ENCODE results near the gene TMEM229B. TPM values are rescaled to one million over a fixed set of nuclear protein-coding genes. Genes with fewer than 3 reads are reported as not detected.

Gene TMEM229B
- polyA plus RNA-seq, 2 donors, result 0.26 to 0.28 TPM

GRCh38 chr14:67527756-67528155 lies 39.2 kb upstream of the TMEM229B start:
- H3K27ac ChIP-seq (ENCODE audit: low read depth in 2 of 2, low read length in 1 of 2), result no peak overlapping the region
- WGBS, 2 donors, result 87 to 92% methylated on average over 5 of the region's 5 CpGs
- H3K36me3 ChIP-seq (ENCODE audit: control insufficient read depth in 2 of 2, insufficient read depth in 2 of 2, low read length in 1 of 2), result no peaks in the 10 kb centered on the region
- no peak overlapping the region for H3K4me3 ChIP-seq (ENCODE audit: low read depth in 1 of 2, low read length in 2 of 2)
- H3K4me1 ChIP-seq (ENCODE audit: control insufficient read depth in 2 of 2, insufficient read depth in 2 of 2, low read length in 1 of 2), result peaks cover 0 to 5% of the 10 kb centered on the region in 2 donors
- no peaks in the 10 kb centered on the region for H3K9me3 ChIP-seq (ENCODE audit: control insufficient read depth in 2 of 2, insufficient read depth in 1 of 2, low read depth in 1 of 2, low read length in 1 of 2)
- no peaks in the 10 kb centered on the region for H3K27me3 ChIP-seq (ENCODE audit: control insufficient read depth in 1 of 2, insufficient read depth in 2 of 2, low read length in 2 of 2)

- no peak overlapping the region for H3K4me3 ChIP-seq (ENCODE audit: low read depth in 1 of 2, low read length in 2 of 2)
- 77 to 78% methylated on average over 8 of the region's 8 CpGs for WGBS, 2 donors
- H3K36me3 ChIP-seq (ENCODE audit: control insufficient read depth in 2 of 2, insufficient read depth in 2 of 2, low read length in 1 of 2), result no peaks in the 10 kb centered on the region
- no peaks in the 10 kb centered on the region for H3K27me3 ChIP-seq (ENCODE audit: control insufficient read depth in 1 of 2, insufficient read depth in 2 of 2, low read length in 2 of 2)
- H3K27ac ChIP-seq (ENCODE audit: low read depth in 2 of 2, low read length in 1 of 2), result no peak overlapping the region
- no peaks in the 10 kb centered on the region for H3K9me3 ChIP-seq (ENCODE audit: control insufficient read depth in 2 of 2, insufficient read depth in 1 of 2, low read depth in 1 of 2, low read length in 1 of 2)
- peaks cover 0 to 3% of the 10 kb centered on the region in 2 donors for H3K4me1 ChIP-seq (ENCODE audit: control insufficient read depth in 2 of 2, insufficient read depth in 2 of 2, low read length in 1 of 2)
Observed at GRCh38 chr14:67526676-67527459, 38.3 kb upstream of the TMEM229B start.

GRCh38 chr14:67526181-67526580 lies 37.7 kb upstream of the TMEM229B start:
- WGBS, 2 donors, result 60 to 65% methylated on average over 6 of the region's 6 CpGs

GRCh38 chr14:67525389-67525788 lies 36.9 kb upstream of the TMEM229B start:
- Histone ChIP-seq H3K27ac (ENCODE audit: low read depth in 2 of 2, low read length in 1 of 2) (no peak overlapping the region), H3K4me3 (ENCODE audit: low read depth in 1 of 2, low read length in 2 of 2) (no peak overlapping the region), H3K27me3 (ENCODE audit: control insufficient read depth in 1 of 2, insufficient read depth in 2 of 2, low read length in 2 of 2) (no peaks in the 10 kb centered on the region), H3K4me1 (ENCODE audit: control insufficient read depth in 2 of 2, insufficient read depth in 2 of 2, low read length in 1 of 2) (peaks cover 0 to 3% of the 10 kb centered on the region in 2 donors), H3K9me3 (ENCODE audit: control insufficient read depth in 2 of 2, insufficient read depth in 1 of 2, low read depth in 1 of 2, low read length in 1 of 2) (no peaks in the 10 kb centered on the region), H3K36me3 (ENCODE audit: control insufficient read depth in 2 of 2, insufficient read depth in 2 of 2, low read length in 1 of 2) (no peaks in the 10 kb centered on the region)
- 85 to 89% methylated on average over 4 of the region's 4 CpGs for whole genome bisulfite sequencing, 2 donors

More at GRCh38 chr14:67526181-67526580, 37.7 kb upstream of the TMEM229B start:
- Histone ChIP-seq H3K27me3 (ENCODE audit: control insufficient read depth in 1 of 2, insufficient read depth in 2 of 2, low read length in 2 of 2) (no peaks in the 10 kb centered on the region), H3K4me3 (ENCODE audit: low read depth in 1 of 2, low read length in 2 of 2) (no peak overlapping the region), H3K27ac (ENCODE audit: low read depth in 2 of 2, low read length in 1 of 2) (no peak overlapping the region), H3K9me3 (ENCODE audit: control insufficient read depth in 2 of 2, insufficient read depth in 1 of 2, low read depth in 1 of 2, low read length in 1 of 2) (no peaks in the 10 kb centered on the region), H3K36me3 (ENCODE audit: control insufficient read depth in 2 of 2, insufficient read depth in 2 of 2, low read length in 1 of 2) (no peaks in the 10 kb centered on the region), H3K4me1 (ENCODE audit: control insufficient read depth in 2 of 2, insufficient read depth in 2 of 2, low read length in 1 of 2) (peaks cover 0 to 3% of the 10 kb centered on the region in 2 donors)

- H3K9me3 ChIP-seq (ENCODE audit: control insufficient read depth in 2 of 2, insufficient read depth in 1 of 2, low read depth in 1 of 2, low read length in 1 of 2), result no peaks in the 10 kb centered on the region
- H3K36me3 ChIP-seq (ENCODE audit: control insufficient read depth in 2 of 2, insufficient read depth in 2 of 2, low read length in 1 of 2), result no peaks in the 10 kb centered on the region
- H3K27ac ChIP-seq (ENCODE audit: low read depth in 2 of 2, low read length in 1 of 2), result no peak overlapping the region
- H3K27me3 ChIP-seq (ENCODE audit: control insufficient read depth in 1 of 2, insufficient read depth in 2 of 2, low read length in 2 of 2), result no peaks in the 10 kb centered on the region
- peaks cover 0 to 3% of the 10 kb centered on the region in 2 donors for H3K4me1 ChIP-seq (ENCODE audit: control insufficient read depth in 2 of 2, insufficient read depth in 2 of 2, low read length in 1 of 2)
- no peak overlapping the region for H3K4me3 ChIP-seq (ENCODE audit: low read depth in 1 of 2, low read length in 2 of 2)
- 59 to 60% methylated on average over 3 of the region's 3 CpGs for WGBS, 2 donors
Observed at GRCh38 chr14:67524634-67524963, 36.1 kb upstream of the TMEM229B start.

DNA sequence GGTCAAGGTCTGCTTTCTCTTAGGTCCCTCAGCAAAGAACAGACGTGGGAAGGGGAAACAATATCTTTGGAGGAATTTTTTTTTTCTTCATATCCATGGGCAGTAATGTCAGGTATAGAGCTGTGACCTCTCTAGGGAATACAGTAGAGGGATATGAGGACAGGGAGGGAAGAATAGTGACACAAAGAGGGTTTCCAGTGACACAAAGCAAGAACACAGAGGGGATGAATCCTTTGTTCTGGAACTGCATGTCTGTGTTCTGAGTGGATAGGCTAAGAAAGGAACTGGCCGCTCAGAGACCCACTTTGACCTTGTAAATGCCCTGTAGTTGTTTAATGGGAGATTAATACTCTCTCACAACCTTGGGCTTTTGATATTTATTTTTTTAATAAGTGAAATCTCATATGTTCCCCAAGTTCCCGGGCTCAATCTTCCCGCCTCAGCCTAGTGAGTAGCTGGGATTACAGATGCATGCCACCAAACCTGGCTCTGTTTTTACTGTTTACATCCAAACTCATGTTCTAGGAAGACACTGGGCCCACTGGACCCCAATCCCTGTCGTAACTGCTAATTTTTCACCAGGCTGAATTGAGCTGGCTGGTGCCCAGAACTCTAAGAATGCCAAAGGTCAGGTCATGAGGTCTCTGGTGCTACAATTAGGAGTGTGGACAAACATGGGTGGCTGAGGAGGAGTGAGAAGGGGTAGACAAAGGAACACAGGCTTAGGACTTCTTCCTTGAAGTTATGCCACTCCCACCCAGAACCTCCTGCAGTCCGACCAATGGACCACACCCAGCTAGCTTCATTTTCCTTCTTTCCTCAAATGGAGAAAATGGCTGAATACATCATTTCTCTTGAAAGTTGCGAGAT lies 35.5 kb upstream of the TMEM229B start:
- Histone ChIP-seq H3K36me3 (ENCODE audit: control insufficient read depth in 2 of 2, insufficient read depth in 2 of 2, low read length in 1 of 2) (no peaks in the 10 kb centered on the region), H3K9me3 (ENCODE audit: control insufficient read depth in 2 of 2, insufficient read depth in 1 of 2, low read depth in 1 of 2, low read length in 1 of 2) (no peaks in the 10 kb centered on the region), H3K4me1 (ENCODE audit: control insufficient read depth in 2 of 2, insufficient read depth in 2 of 2, low read length in 1 of 2) (peaks cover 0 to 3% of the 10 kb centered on the region in 2 donors), H3K27me3 (ENCODE audit: control insufficient read depth in 1 of 2, insufficient read depth in 2 of 2, low read length in 2 of 2) (no peaks in the 10 kb centered on the region), H3K4me3 (ENCODE audit: low read depth in 1 of 2, low read length in 2 of 2) (no peak overlapping the region), H3K27ac (ENCODE audit: low read depth in 2 of 2, low read length in 1 of 2) (no peak overlapping the region)
- 62 to 69% methylated on average over 7 of the region's 7 CpGs for WGBS, 2 donors

- peaks cover 0 to 3% of the 10 kb centered on the region in 2 donors for H3K4me1 ChIP-seq (ENCODE audit: control insufficient read depth in 2 of 2, insufficient read depth in 2 of 2, low read length in 1 of 2)
- 51 to 59% methylated on average over 2 of the region's 2 CpGs for WGBS, 2 donors
- H3K27me3 ChIP-seq (ENCODE audit: control insufficient read depth in 1 of 2, insufficient read depth in 2 of 2, low read length in 2 of 2), result no peaks in the 10 kb centered on the region
Observed at GRCh38 chr14:67522270-67522669, 33.7 kb upstream of the TMEM229B start.

GRCh38 chr14:67520482-67520881 lies 32.0 kb upstream of the TMEM229B start:
- Histone ChIP-seq H3K27me3 (ENCODE audit: control insufficient read depth in 1 of 2, insufficient read depth in 2 of 2, low read length in 2 of 2) (no peaks in the 10 kb centered on the region), H3K4me3 (ENCODE audit: low read depth in 1 of 2, low read length in 2 of 2) (no peak overlapping the region), H3K27ac (ENCODE audit: low read depth in 2 of 2, low read length in 1 of 2) (no peak overlapping the region), H3K4me1 (ENCODE audit: control insufficient read depth in 2 of 2, insufficient read depth in 2 of 2, low read length in 1 of 2) (peaks cover 0 to 7% of the 10 kb centered on the region in 2 donors), H3K9me3 (ENCODE audit: control insufficient read depth in 2 of 2, insufficient read depth in 1 of 2, low read depth in 1 of 2, low read length in 1 of 2) (no peaks in the 10 kb centered on the region), H3K36me3 (ENCODE audit: control insufficient read depth in 2 of 2, insufficient read depth in 2 of 2, low read length in 1 of 2) (no peaks in the 10 kb centered on the region)
- WGBS, 2 donors, result 96 to 97% methylated on average over 1 of the region's 1 CpG

More at GRCh38 chr14:67522270-67522669, 33.7 kb upstream of the TMEM229B start:
- Histone ChIP-seq H3K27ac (ENCODE audit: low read depth in 2 of 2, low read length in 1 of 2) (no peak overlapping the region), H3K36me3 (ENCODE audit: control insufficient read depth in 2 of 2, insufficient read depth in 2 of 2, low read length in 1 of 2) (no peaks in the 10 kb centered on the region), H3K9me3 (ENCODE audit: control insufficient read depth in 2 of 2, insufficient read depth in 1 of 2, low read depth in 1 of 2, low read length in 1 of 2) (no peaks in the 10 kb centered on the region), H3K4me3 (ENCODE audit: low read depth in 1 of 2, low read length in 2 of 2) (no peak overlapping the region)

DNA sequence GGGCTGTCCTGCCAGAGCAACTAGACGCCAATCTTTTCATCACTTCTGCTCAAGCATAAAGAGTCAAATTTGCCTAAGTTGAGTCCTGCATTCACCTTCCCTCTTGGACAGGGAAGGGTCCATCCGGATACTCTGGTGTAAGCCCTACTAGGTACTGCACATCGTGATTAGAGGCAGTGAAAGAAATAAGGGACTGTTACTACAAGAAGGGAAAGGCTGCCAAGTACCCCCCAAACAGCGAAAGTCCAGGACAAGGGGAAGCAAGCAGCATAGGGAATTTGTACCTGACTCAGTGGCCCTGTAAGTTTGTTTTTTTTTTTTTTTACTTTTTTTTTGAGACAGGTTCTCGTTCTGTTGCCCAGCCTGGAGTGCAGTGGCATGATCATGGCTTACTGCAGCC lies 30.9 kb upstream of the TMEM229B start:
- Histone ChIP-seq H3K9me3 (ENCODE audit: control insufficient read depth in 2 of 2, insufficient read depth in 1 of 2, low read depth in 1 of 2, low read length in 1 of 2) (no peaks in the 10 kb centered on the region), H3K27me3 (ENCODE audit: control insufficient read depth in 1 of 2, insufficient read depth in 2 of 2, low read length in 2 of 2) (no peaks in the 10 kb centered on the region)
- 80 to 84% methylated on average over 5 of the region's 5 CpGs for WGBS, 2 donors

More for the DNA sequence above, 30.9 kb upstream of the TMEM229B start:
- H3K27ac ChIP-seq (ENCODE audit: low read depth in 2 of 2, low read length in 1 of 2), result no peak overlapping the region
- H3K4me1 ChIP-seq (ENCODE audit: control insufficient read depth in 2 of 2, insufficient read depth in 2 of 2, low read length in 1 of 2), result peaks cover 0 to 9% of the 10 kb centered on the region in 2 donors
- H3K4me3 ChIP-seq (ENCODE audit: low read depth in 1 of 2, low read length in 2 of 2), result no peak overlapping the region
- no peaks in the 10 kb centered on the region for H3K36me3 ChIP-seq (ENCODE audit: control insufficient read depth in 2 of 2, insufficient read depth in 2 of 2, low read length in 1 of 2)

All from esophagus (tissue), 2 donors.